WTC11 (cell line): Measurements from ENCODE around the gene TMED9.
A peak's percentile ranks its signal among the peaks of the same experiment; 100 is the strongest.

ENCODE experiments used
- ATF1 ChIP-seq: sonication (generic); formaldehyde crosslinking; IDR thresholded peaks from 2 replicates; pipeline ENCODE4 v1.8.1; 2023; ENCODE audit warnings: mild to moderate bottlenecking, moderate library complexity, missing genetic modification reagents
- ELF4 ChIP-seq: sonication (generic); formaldehyde crosslinking; IDR thresholded peaks from 2 replicates; pipeline ENCODE4 v1.8.1; 2022; ENCODE audit warnings: low read depth, mild to moderate bottlenecking, moderate library complexity, missing genetic modification reagents
- TF ChIP-seq, protein P1 (sequence below): sonication (generic); formaldehyde crosslinking; IDR thresholded peaks from 2 replicates; pipeline ENCODE4 v1.8.1; 2023; ENCODE audit warnings: mild to moderate bottlenecking, moderate library complexity, missing genetic modification reagents

DNA sequence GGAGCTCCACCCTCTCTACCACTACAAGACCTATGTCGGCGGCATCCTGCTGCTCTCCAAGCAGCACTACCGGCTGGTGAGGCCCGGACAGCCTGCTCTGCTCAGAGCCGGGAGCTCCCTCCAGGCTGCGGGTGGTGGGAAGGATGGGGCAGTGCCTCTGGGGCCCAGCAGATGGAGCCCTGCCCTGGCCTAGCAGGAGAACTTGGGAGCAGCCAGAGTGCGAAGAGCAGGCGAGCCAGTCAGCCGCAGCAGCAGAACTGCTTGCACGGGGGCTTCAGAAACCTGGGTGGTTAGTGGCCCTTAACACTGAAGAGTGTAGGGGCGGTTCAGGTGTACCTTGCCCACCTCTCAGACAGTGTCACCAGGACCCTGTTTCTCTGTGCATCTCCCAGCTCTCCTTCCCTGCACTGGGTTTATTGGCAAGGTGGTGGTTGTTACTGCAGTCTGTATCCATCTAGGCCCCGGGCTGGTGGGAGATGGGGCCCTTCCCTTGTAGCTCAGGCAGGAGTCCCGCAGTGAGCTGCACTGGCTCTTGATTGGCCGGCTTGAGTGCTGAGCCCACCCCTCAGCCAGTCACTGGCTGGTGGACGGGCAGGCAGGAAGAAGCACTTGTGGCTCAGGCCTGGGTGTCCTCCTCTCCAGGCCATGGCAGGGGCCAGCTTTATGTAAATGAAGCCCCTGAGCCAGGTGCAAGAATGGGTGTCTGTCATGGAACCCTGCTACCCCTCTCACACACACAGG is 15.6 kb downstream of the TMED9 start:
- TF ChIP-seq ATF1 (no peak), ELF4 (CRISPR knock-in tag) (no peak)
- TF ChIP-seq, protein P1, sequence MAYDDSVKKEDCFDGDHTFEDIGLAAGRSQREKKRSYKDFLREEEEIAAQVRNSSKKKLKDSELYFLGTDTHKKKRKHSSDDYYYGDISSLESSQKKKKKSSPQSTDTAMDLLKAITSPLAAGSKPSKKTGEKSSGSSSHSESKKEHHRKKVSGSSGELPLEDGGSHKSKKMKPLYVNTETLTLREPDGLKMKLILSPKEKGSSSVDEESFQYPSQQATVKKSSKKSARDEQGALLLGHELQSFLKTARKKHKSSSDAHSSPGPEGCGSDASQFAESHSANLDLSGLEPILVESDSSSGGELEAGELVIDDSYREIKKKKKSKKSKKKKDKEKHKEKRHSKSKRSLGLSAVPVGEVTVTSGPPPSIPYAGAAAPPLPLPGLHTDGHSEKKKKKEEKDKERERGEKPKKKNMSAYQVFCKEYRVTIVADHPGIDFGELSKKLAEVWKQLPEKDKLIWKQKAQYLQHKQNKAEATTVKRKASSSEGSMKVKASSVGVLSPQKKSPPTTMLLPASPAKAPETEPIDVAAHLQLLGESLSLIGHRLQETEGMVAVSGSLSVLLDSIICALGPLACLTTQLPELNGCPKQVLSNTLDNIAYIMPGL (CRISPR knock-in tag), result 0 out of 2 replicates have a peak, but pooled peaks have one; percentile 34
